ENCODE measurements around the gene PNLIPRP2.

- TF ChIP-seq CTCF (IDR thresholded peaks at IDR 0.05; ENCODE audit: control extremely low read depth in 1 of 3, insufficient read depth in 1 of 3, low read depth in 1 of 3, low read length in 3 of 3): no peak
- no peak for TF ChIP-seq ZNF274 (IDR thresholded peaks at IDR 0.05; ENCODE audit: borderline replicate concordance, extremely low read depth, low read length)
- TF ChIP-seq EGR1 (IDR thresholded peaks at IDR 0.05; ENCODE audit: borderline replicate concordance, low read depth, low read length): no peak
- no peak for TF ChIP-seq MAFK (IDR thresholded peaks at IDR 0.05; ENCODE audit: low read depth, low read length)
- no peak for TF ChIP-seq CREB1 (IDR thresholded peaks at IDR 0.05)
- TF ChIP-seq MAX (IDR thresholded peaks at IDR 0.05): no peak
Observed at GRCh38 chr10:116606061-116606483, 14.7 kb upstream of the PNLIPRP2 start.
